H54 (cell line): ENCODE data around the gene CNGA2.

ENCODE experiments used
- DNase-seq: peaks from one replicate; pipeline ENCODE4 v3.0.0; 2011; ENCODE audit warnings: low spot score, mixed read lengths; ENCODE audit not compliant: insufficient read length
- FAIRE-seq: peaks from 3 replicates; lab custom pipeline; 2011; peaks lifted over from hg19 to GRCh38; lab: Jason Lieb, UNC
- POLR2A ChIP-seq: IDR thresholded peaks from 2 replicates; pipeline ENCODE4 v1.6.1; 2011; ENCODE audit warnings: low read depth, mild to moderate bottlenecking, low read length

CNGA2 gene

DNA sequence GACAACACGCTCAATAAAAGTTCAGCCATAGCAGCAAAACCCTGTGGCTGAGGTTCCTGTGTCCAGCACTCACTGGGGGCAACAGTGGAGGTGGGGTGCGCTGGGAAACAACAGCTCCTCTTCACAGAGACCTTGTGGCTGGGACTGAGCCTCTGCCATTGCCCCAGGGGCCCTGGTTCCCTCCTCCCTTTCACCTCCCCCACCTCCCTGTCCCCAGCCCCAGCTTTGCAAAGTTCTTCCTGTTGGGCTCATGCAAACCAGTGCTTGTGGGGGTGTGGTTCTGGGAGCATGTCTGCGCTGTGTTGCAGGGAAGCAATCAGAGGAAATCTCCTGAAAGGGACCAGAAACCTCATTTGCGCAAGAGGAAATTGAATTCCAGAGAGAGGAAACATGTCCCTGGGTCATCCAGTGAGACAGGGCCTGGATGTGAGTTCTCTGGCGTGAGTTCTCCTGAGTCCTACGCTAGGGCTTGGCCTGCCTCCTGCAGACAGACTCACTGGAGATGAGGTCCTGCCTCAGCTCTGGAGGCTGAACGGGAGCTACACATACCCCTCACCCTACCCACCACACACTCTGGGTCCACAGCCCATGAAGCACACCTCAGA, 11.3 kb upstream of the CNGA2 start:
- no peak for TF ChIP-seq POLR2A
- DNase-seq (no peak), FAIRE-seq (no peak)

DNA sequence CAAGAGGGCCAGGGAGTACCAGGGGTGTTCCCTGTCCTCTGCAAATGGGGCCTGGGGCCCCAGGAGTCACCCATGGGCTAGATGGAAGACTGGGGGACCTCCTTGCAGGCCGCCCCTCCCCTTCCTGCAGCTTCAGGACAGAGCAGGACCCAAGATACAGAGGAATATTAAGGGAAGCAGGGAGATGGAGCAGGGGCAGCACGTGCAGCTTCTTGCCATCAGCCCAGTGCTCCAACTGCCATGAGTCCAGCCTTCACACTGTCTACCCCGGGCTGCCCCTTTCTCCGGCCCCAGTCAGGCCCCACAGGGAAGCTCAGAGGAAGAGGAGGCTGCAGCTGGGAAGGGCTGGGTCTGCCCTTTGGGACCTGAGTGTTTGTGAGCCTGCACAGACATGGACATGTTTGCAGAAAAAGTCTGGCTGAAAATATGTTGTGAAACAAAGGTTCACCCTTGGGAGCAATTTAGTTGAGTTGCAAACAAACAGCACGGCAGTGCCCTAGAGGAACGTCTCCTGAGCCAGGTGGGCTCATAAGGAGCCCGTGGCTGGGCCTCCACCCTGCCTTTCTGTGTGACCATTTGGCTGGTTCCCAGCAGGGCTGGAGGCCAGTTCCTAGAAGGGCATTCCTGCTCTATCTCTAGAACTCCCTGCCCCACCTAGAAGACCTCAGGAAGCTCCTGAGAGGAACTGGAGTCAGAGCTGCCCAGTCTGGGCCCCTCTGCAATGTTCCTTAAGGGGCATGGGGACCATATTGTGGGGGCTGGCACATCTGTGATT, 9.8 kb upstream of the CNGA2 start:
- no peak for TF ChIP-seq POLR2A
- FAIRE-seq, result no peak
- no peak for DNase-seq

DNA sequence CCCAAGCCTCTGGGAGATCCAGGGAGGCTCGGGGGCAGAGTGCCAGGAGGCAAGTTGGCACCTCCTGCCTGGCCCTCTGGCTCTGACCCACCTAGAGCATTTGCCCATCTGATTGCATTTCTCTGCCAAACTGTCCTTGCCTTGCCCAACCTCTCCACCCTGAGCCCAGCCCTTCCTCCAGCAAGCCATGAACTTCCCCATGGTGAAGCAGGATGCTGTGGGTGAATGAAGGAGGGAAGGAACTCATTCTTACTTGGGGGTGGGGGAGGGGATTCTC, 9.3 kb upstream of the CNGA2 start:
- no peak for TF ChIP-seq POLR2A
- FAIRE-seq (no peak), DNase-seq (no peak)

DNA sequence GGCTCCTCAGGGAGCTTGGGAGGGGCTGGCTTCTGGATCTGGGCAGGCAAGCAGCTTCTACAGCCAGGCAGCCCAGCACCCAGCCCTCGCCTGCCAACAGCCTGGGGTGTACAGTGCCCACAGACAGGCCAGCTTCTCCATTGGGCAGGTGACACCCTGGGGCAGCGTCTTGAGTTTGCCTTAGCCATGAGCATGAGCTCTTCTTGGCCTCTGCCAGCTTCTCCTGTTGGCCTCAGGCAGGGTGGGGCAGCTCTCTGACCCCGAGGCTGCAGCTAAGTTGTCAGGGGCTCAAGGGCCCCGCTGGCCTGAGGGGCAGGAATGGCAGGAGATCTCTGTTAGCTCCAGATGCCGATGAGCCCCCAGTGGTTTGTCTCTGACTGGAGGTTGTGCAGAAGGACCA, 7.8 kb upstream of the CNGA2 start:
- FAIRE-seq (no peak), DNase-seq (no peak)
- no peak for TF ChIP-seq POLR2A

DNA sequence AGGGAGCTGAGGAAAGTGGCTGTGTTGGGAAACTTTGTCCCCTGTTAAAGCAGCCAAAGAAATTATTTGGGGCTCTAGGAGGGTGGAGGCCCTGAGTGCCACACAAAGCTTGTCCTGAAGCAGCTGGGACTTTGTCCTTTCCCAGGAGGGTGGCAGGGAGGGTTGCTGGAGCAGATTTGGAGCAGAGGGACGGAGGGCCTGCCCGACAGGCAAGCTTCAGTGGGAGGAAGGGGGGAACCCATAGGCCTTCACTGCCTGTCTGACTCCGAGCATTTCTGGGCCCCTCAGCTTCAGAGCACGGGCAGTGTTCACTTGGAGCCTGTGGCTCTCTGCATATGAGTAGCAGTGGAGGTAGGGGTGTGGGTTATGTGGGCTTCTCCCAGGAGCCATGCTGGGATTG, 7.2 kb upstream of the CNGA2 start:
- TF ChIP-seq POLR2A, result no peak
- FAIRE-seq (no peak), DNase-seq (no peak)

DNA sequence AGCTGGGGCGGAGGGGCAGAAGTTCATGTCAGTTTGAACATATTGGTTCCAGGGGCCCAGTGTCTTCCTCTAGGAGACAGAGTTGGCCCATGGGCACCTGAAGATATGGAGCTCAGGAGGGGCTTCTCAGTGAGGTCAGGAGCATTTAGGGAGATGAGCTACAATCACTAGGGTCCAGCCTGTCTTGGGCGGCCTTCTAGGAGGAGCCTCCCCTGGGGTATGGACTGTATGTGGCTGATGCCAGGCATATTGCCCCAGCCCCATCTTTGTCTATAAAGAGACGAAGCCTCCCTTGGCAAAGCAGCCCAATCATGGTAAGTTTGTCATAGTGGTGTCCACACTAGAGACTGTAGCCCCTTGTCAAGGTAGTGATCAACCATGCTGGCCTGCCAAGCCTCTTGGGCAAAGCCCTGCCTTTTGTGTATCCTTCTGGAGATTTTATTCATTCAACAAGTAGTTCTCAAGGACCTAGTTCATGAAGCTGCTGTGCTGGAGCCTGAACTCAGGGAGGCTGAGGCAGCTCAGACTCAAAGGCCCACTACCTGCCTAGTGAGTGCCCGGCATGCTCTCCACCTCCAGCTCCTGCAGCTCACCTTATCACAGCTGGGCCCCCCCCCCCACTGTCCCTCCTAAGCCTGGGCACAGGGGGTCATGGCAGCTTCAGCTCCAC, 5.4 kb upstream of the CNGA2 start:
- FAIRE-seq (no peak), DNase-seq (no peak)
- no peak for TF ChIP-seq POLR2A

DNA sequence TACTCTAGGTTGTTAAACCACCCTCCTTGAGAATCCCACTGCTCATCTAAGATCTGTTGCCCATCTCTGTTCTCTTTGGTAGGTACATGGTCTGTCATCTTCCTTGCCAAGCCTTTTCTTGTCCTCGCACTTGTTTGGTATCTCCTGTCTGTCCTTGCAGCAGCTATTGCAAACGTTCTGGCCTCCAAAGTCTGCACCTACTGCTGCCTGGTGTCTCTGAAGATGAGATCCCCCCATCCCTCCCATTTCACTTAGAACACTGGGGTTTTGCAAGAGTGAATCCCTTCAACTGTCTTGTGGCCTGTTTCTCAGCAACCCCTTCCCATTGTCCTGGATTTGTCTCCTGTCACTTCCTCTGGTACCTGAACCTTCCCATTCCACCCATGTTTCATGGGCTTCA, 673 bp downstream of the CNGA2 start:
- DNase-seq, result no peak
- TF ChIP-seq POLR2A, result no peak

DNA sequence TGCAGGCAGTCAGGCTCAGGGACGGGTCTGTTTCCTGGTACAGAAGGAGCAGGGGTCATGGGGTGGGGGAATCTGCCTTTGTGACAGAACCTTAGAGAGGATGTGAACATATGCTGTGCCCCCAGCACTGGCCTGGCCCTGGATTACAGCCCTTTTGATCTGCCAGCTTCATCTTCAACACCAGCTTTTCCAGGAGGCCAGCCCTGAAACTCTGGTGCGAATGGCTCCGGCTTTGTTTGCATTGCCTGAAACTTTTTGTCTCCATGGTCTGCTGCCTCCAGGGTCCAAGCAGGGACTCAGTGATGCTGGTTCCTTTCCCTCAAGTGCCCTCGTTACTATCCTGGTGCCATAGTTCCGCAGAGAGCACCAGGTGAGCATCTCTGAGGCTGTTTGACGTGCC, 2.1 kb downstream of the CNGA2 start:
- no peak for DNase-seq
- no peak for TF ChIP-seq POLR2A
- no peak for FAIRE-seq

More for the DNA sequence above, 673 bp downstream of the CNGA2 start:
- no peak for FAIRE-seq

DNA sequence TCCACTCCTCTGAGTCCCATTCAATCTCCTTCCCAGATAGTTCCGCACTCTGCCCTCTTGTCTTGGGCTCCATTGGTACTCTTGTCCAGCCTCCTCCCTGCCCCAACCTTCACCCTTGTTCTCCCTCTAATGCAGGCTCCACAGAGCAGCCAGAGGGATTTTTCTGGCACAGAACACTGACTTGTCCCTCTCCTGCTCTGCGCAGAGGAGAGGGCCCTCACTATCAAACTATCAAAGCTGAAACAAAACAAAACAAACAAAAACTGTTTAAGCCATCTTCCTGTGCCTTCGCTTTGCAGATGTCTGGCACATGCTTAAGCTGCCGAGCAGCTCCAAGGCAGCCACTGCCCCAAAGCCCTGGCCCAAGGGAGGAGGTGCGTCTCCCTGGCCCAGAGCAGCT, 2.9 kb downstream of the CNGA2 start:
- DNase-seq (no peak), FAIRE-seq (no peak)
- TF ChIP-seq POLR2A, result no peak

DNA sequence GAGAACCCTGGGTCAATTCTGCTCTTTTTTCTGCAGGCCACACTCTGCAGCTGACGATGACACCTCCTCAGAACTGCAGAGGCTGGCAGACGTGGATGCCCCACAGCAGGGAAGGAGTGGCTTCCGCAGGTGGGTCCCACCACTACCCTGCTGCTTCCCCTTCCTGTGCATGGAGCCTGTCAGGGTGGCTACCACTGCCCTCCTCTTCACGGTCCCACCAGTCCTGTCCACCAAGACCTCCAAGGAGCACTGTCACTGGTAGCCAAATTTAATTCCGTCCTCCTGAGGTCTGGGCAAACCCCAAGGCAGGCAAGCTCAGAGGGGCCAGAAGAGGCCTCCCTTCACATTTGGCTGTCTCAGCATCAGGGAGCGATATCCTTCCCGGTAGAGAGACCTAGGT, 4.2 kb downstream of the CNGA2 start:
- FAIRE-seq (no peak), DNase-seq (no peak)
- no peak for TF ChIP-seq POLR2A

DNA sequence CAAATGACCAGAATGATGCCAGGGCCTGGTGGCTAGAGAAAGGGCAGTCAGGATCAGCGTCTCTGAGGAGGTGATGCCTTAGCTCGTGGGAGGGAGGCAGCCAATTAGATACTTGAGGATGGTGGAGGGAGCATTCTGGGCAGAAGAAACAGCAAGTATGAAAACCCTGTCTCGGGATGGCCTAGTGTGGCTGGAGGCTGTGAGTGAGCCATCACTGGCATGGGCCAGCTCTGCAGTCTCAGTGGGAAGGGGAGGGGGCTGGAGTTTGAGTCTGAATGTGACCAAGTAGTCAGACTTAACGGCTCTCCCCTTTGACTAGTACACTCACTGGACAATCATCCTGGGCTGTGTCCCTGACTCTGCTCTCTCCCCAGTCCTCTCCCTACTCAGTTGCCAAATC, 7.1 kb downstream of the CNGA2 start:
- DNase-seq, result no peak
- no peak for TF ChIP-seq POLR2A
- FAIRE-seq, result no peak

DNA sequence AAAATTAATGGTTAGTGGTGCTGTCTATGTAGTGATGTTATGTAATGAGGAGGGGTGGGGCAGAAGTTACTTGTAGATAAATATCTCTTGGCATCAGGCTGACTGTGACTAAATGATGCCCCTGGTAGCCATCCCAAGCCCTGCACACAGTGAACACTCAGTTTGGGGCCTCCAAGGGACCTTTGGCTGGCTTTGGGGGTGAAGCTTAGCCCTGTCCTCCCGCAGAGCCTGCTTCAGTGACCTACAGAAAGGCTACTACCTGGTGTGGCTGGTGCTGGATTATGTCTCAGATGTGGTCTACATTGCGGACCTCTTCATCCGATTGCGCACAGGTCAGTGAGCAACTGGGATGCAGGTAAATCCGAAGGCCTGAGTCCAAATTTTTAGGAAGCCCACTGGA, 7.8 kb downstream of the CNGA2 start:
- no peak for TF ChIP-seq POLR2A
- DNase-seq, result no peak
- FAIRE-seq, result no peak

DNA sequence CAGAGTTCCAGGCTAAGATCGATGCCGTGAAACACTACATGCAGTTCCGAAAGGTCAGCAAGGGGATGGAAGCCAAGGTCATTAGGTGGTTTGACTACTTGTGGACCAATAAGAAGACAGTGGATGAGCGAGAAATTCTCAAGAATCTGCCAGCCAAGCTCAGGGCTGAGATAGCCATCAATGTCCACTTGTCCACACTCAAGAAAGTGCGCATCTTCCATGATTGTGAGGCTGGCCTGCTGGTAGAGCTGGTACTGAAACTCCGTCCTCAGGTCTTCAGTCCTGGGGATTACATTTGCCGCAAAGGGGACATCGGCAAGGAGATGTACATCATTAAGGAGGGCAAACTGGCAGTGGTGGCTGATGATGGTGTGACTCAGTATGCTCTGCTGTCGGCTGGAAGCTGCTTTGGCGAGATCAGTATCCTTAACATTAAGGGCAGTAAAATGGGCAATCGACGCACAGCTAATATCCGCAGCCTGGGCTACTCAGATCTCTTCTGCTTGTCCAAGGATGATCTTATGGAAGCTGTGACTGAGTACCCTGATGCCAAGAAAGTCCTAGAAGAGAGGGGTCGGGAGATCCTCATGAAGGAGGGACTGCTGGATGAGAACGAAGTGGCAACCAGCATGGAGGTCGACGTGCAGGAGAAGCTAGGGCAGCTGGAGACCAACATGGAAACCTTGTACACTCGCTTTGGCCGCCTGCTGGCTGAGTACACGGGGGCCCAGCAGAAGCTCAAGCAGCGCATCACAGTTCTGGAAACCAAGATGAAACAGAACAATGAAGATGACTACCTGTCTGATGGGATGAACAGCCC, 9.3 kb downstream of the CNGA2 start:
- DNase-seq (no peak), FAIRE-seq (no peak)
- no peak for TF ChIP-seq POLR2A

DNA sequence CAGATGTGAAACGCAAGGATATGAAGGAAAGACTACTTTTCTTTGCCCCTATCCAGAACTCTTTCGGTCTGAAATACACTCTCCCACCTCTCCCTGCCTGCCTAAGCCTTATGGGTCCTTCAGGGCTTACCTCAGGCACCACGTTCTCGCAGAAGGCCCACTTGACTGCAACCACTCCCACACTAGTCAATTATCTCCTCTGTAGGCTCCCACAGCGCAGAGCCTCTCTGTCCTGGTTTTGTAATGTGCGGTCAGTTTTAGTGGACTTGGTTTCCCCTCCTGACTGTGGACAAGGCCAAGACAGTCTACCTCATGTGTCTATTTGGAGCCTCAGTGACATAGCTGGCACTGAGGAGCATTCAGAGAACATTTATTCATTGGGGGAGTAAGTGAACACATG, 11.1 kb downstream of the CNGA2 start:
- DNase-seq (no peak), FAIRE-seq (no peak)
- TF ChIP-seq POLR2A, result no peak
